HG03354 (cell line): Measurements from ENCODE around the gene CPNE4.
"Not testable (repeated sequence)": the region's sequence is repeated elsewhere in the genome, so short reads cannot be mapped to it uniquely, and the experiment has no call there.

Source experiments
- ATAC-seq: cut with Tn5 transposase; IDR thresholded peaks from one replicate; pipeline ENCODE4 v1.9.1; 2021; ENCODE audit warnings: mild to moderate bottlenecking; ENCODE audit not compliant: unreplicated experiment, poor library complexity, severe bottlenecking

The CPNE4 gene

GRCh38 chr3:131526801-131527347 lies 507.9 kb downstream of the CPNE4 start:
- no peak for ATAC-seq

GRCh38 chr3:131518680-131519079 lies 516.1 kb downstream of the CPNE4 start:
- no peak for ATAC-seq

- ATAC-seq = no peak
Observed at GRCh38 chr3:131505421-131505820, 529.4 kb downstream of the CPNE4 start.

DNA sequence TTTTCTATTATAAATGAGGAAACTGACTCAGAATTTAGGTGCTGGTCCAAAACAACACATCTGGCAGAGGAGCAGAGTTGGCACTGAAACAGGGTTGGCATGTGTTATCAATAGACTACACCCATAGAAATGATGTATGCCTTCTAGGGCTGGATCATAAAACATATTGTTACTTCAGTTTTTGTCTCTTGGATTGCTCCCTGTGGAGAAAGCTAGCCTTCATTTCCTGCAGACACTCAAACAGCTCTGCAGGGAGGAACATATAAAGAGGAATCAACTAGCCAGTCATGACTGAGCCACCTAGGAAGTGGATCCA lies 531.5 kb downstream of the CPNE4 start:
- ATAC-seq = no peak

GRCh38 chr3:131502530-131503319 lies 532.1 kb downstream of the CPNE4 start, which contains the start of gene MRPL3:
Gene MRPL3 (minus strand): TSS chr3:131502971. CDS start chr3:131502821, 150 bp downstream.
- ATAC-seq = peak; percentile 98

- no peak for ATAC-seq
Observed at GRCh38 chr3:131501949-131502348, 532.9 kb downstream of the CPNE4 start.

DNA sequence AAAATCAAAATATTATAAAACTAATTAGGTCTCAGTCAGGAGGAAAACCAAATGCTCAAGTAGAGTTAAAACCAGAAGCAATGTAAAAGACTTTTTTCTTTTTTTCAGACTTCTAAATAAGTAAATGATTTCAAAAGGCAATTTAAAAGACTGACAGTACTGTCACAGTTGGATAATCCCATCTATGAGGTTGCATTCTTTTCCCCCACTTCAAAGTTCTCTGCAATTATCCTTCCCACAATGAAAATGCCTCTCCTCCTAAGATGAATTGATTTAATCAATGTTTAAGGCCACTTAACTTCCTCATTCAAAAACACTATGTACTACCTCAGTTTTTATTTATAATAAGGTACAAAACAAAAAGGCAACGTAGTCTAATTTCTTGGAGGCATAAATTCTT lies 540.1 kb downstream of the CPNE4 start:
- no peak for ATAC-seq

DNA sequence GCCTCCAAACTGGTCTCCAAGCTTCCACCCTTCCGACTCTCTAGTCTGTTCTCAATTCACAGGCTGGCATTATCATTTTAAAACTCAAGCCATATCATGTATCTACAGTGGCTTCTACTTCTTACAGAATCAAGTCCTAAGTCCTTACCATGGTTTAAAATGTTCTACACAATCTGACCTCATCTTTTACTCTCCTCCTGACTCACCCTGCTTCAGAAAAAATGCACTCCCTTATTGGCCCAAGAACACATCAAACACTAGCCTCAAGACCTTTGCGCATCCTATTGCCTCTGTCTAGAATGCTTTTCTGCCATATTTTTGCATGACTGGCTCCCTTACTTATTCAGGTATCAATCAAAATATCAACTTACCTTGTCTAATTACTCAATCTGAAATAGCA lies 543.0 kb downstream of the CPNE4 start:
- ATAC-seq = no peak

GRCh38 chr3:131491084-131491483 lies 543.7 kb downstream of the CPNE4 start:
- ATAC-seq = no peak

- not testable (repeated sequence) for ATAC-seq
Observed at GRCh38 chr3:131486545-131486944, 548.3 kb downstream of the CPNE4 start.

GRCh38 chr3:131485119-131485518 lies 549.7 kb downstream of the CPNE4 start:
- ATAC-seq = no peak

DNA sequence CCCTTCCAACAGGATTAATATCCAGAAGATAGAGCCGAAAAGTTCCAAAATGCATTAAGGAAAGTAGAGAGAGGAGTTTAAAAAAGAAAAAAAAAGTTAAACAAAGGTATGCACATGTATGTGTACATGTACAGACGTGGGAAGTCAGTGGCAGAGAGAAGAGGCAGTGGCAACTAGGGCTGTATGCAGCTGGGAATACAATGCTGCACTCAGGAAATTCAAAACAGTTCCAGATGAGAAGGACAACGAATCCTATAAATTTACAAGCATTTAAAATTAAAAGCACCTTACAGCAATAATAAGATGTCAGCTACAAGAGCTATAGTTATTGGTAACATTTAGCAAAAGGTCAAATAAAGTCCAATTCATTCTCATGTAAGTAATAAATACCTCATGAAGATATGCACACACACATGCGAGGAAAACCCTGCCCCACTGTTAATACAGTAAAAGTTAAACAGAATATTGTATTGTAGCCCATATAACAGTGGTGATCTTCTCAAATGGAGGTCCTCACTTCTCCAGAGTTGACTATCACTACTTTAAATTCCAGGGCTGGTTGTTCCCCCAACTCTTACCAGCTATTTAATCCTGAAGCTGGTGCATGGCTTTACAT lies 550.2 kb downstream of the CPNE4 start:
- ATAC-seq = no peak
